GM21515 (cell line): ENCODE results near the gene COA3.

Experiments
- ATAC-seq: cut with Tn5 transposase; IDR thresholded peaks from one replicate; pipeline ENCODE4 v1.9.1; 2021; ENCODE audit not compliant: unreplicated experiment

COA3 gene

GRCh38 chr17:42754782-42755181 lies 43.7 kb downstream of the COA3 start:
- no peak for ATAC-seq

GRCh38 chr17:42751628-42752027 lies 46.9 kb downstream of the COA3 start:
- ATAC-seq = no peak

GRCh38 chr17:42750739-42751344 lies 47.7 kb downstream of the COA3 start:
- ATAC-seq = no peak

- ATAC-seq = no peak
These were observed 49.4 kb downstream of the COA3 start for GRCh38 chr17:42748908-42749798.

- ATAC-seq = no peak
These were observed 50.1 kb downstream of the COA3 start for GRCh38 chr17:42748202-42748907.
